Gastroesophageal sphincter (tissue), 3 donors: ENCODE results near the gene METTL25B.

ENCODE experiments used
- POLR2A ChIP-seq, 2 donors: fragments of 450-650 bp; IDR thresholded peaks; one replicate each; pipeline ENCODE4 v1.6.1; 2017; ENCODE audit warnings: antibody characterized with exemption in 2 of 2, mild to moderate bottlenecking in 2 of 2, moderate library complexity in 1 of 2
- TF ChIP-seq, protein P1 (sequence below), 4 experiments: fragments of 200-600 bp in 2 of 4; fragments of 450-650 bp in 2 of 4; sonication (generic) in 1 of 4; IDR thresholded peaks; one replicate each; pipeline ENCODE4 v1.5.1; 2017 to 2019; ENCODE audit warnings: antibody characterized with exemption in 4 of 4, mild to moderate bottlenecking in 2 of 4, moderate library complexity in 2 of 4

DNA sequence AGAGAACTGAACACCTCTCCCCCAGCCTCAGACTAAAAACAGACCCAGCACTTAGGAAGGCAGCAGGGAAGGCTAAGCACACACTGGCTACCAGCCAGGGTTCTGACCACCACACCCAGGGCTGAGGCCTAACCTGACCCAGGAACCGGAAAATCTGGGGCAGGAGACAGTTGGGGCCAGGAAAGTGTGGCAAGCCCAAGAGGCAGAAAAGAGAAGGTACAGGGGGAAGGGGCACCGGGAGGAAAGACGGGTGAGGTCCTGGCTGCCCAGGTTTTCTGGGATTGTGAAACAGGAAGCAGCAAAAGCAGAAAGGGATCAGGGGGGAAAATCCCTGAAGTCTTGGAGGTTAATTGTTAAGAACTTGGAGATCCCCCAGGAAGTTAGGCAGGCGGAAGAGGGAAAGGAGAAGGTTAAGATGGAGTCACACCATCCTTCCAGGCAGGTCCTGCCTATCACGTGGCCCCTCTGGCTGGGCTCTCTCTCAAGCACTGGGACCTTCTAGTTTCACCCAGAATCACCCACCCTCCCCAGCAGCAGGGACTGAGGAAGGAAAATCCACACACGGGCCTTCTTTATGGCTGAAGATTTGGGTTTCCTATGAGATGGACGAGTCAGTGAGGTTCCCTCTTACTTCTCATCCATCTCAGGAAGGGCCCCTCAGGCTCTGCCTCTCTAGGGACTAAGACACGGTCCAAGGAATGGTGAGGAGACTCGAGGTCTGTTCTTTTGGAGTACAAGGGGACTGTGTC is 20.6 kb downstream of the METTL25B start:
- TF ChIP-seq, protein P1, sequence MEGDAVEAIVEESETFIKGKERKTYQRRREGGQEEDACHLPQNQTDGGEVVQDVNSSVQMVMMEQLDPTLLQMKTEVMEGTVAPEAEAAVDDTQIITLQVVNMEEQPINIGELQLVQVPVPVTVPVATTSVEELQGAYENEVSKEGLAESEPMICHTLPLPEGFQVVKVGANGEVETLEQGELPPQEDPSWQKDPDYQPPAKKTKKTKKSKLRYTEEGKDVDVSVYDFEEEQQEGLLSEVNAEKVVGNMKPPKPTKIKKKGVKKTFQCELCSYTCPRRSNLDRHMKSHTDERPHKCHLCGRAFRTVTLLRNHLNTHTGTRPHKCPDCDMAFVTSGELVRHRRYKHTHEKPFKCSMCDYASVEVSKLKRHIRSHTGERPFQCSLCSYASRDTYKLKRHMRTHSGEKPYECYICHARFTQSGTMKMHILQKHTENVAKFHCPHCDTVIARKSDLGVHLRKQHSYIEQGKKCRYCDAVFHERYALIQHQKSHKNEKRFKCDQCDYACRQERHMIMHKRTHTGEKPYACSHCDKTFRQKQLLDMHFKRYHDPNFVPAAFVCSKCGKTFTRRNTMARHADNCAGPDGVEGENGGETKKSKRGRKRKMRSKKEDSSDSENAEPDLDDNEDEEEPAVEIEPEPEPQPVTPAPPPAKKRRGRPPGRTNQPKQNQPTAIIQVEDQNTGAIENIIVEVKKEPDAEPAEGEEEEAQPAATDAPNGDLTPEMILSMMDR (IDR thresholded peaks at IDR 0.05): no peak
- TF ChIP-seq POLR2A (IDR thresholded peaks at IDR 0.05): no peak
